ACC112 (cell line): Measurements from ENCODE around the gene WDR18.

Experiments used
- H2AFZ ChIP-seq: fragments of 200-600 bp; sonication (generic); one replicate; pipeline ENCODE4 v1.6.0; 2017; ENCODE audit warnings: antibody characterized with exemption, low read length; ENCODE audit not compliant: unreplicated experiment
- H3K27ac ChIP-seq: fragments of 200-600 bp; sonication (generic); 2 replicates; pipeline ENCODE4 v1.5.1; 2014; ENCODE audit warnings: low read depth, mild to moderate bottlenecking, antibody characterized with exemption, low read length, moderate library complexity
- H3K27me3 ChIP-seq: fragments of 200-600 bp; sonication (generic); 2 replicates; pipeline ENCODE4 v1.6.1; 2014; ENCODE audit warnings: mild to moderate bottlenecking, antibody characterized with exemption, low read length, moderate library complexity, mixed read lengths; ENCODE audit not compliant: insufficient read depth
- H3K36me3 ChIP-seq: fragments of 200-600 bp; sonication (generic); 2 replicates; pipeline ENCODE4 v1.6.1; 2016; ENCODE audit warnings: mild to moderate bottlenecking, antibody characterized with exemption, low read length, moderate library complexity, mixed read lengths; ENCODE audit not compliant: insufficient read depth
- H3K4me1 ChIP-seq: fragments of 200-600 bp; sonication (generic); one replicate; pipeline ENCODE4 v1.6.1; 2016; ENCODE audit warnings: low read length, mixed read lengths; ENCODE audit not compliant: insufficient read depth, unreplicated experiment, control insufficient read depth
- H3K4me3 ChIP-seq: fragments of 200-600 bp; sonication (generic); 2 replicates; pipeline ENCODE4 v1.5.1; 2014; ENCODE audit warnings: mild to moderate bottlenecking, low read depth, low read length
- H3K79me2 ChIP-seq: fragments of 200-600 bp; sonication (generic); one replicate; pipeline ENCODE4 v1.6.0; 2016; ENCODE audit warnings: low read length; ENCODE audit not compliant: control insufficient read depth, unreplicated experiment, insufficient read depth

WDR18 gene

GRCh38 chr19:1002600-1002999, 18.5 kb downstream of the WDR18 start:
- no peak overlapping the region for H3K4me3 ChIP-seq
- H3K79me2 ChIP-seq, result no peaks in the 10 kb centered on the region
- H3K27ac ChIP-seq, result no peak overlapping the region
- peaks cover 2% of the 10 kb centered on the region for H3K4me1 ChIP-seq
- no peaks in the 10 kb centered on the region for H3K36me3 ChIP-seq
- no peak overlapping the region for H2AFZ ChIP-seq
- peaks cover 18% of the 10 kb centered on the region for H3K27me3 ChIP-seq

- Histone ChIP-seq H3K79me2 (no peaks in the 10 kb centered on the region), H3K27ac (no peak overlapping the region), H3K4me3 (no peak overlapping the region), H3K27me3 (peaks cover 18% of the 10 kb centered on the region), H3K4me1 (peaks cover 2% of the 10 kb centered on the region), H2AFZ (no peak overlapping the region), H3K36me3 (no peaks in the 10 kb centered on the region)
Measured at GRCh38 chr19:1003283-1003682, 19.1 kb downstream of the WDR18 start.

- Histone ChIP-seq H3K4me3 (no peak overlapping the region), H3K36me3 (no peaks in the 10 kb centered on the region), H2AFZ (no peak overlapping the region), H3K27ac (no peak overlapping the region), H3K27me3 (peaks cover 13% of the 10 kb centered on the region), H3K79me2 (no peaks in the 10 kb centered on the region), H3K4me1 (peaks cover 2% of the 10 kb centered on the region)
Measured at GRCh38 chr19:1004204-1004802, 20.2 kb downstream of the WDR18 start.

- no peaks in the 10 kb centered on the region for H3K79me2 ChIP-seq
- peaks cover 2% of the 10 kb centered on the region for H3K4me1 ChIP-seq
- H3K27ac ChIP-seq, result no peak overlapping the region
- peaks cover 10% of the 10 kb centered on the region for H3K27me3 ChIP-seq
- H2AFZ ChIP-seq, result no peak overlapping the region
- H3K36me3 ChIP-seq, result no peaks in the 10 kb centered on the region
- H3K4me3 ChIP-seq, result no peak overlapping the region
Measured at GRCh38 chr19:1004803-1005664, 20.9 kb downstream of the WDR18 start.

- Histone ChIP-seq H3K27ac (no peak overlapping the region), H3K36me3 (no peaks in the 10 kb centered on the region), H3K79me2 (no peaks in the 10 kb centered on the region)
Measured at GRCh38 chr19:1006711-1007398, 22.7 kb downstream of the WDR18 start.

GRCh38 chr19:1007399-1008251, 23.5 kb downstream of the WDR18 start:
- Histone ChIP-seq H3K4me1 (no peaks in the 10 kb centered on the region), H3K79me2 (no peaks in the 10 kb centered on the region), H3K36me3 (no peaks in the 10 kb centered on the region), H3K27ac (no peak overlapping the region), H3K27me3 (no peaks in the 10 kb centered on the region), H3K4me3 (no peak overlapping the region), H2AFZ (no peak overlapping the region)

More at GRCh38 chr19:1006711-1007398, 22.7 kb downstream of the WDR18 start:
- Histone ChIP-seq H3K27me3 (no peaks in the 10 kb centered on the region), H3K4me1 (no peaks in the 10 kb centered on the region), H2AFZ (no peak overlapping the region), H3K4me3 (no peak overlapping the region)

GRCh38 chr19:1008268-1009040, 24.3 kb downstream of the WDR18 start:
- H3K79me2 ChIP-seq, result peaks cover 1% of the 10 kb centered on the region
- no peak overlapping the region for H3K4me3 ChIP-seq
- H3K27ac ChIP-seq, result no peak overlapping the region
- no peaks in the 10 kb centered on the region for H3K4me1 ChIP-seq
- H2AFZ ChIP-seq, result no peak overlapping the region
- H3K36me3 ChIP-seq, result no peaks in the 10 kb centered on the region
- H3K27me3 ChIP-seq, result no peaks in the 10 kb centered on the region

GRCh38 chr19:1009041-1009980, 25.2 kb downstream of the WDR18 start:
- H3K27ac ChIP-seq, result no peak overlapping the region
- H3K4me1 ChIP-seq, result no peaks in the 10 kb centered on the region
- H3K4me3 ChIP-seq, result no peak overlapping the region
- H3K36me3 ChIP-seq, result no peaks in the 10 kb centered on the region
- no peak overlapping the region for H2AFZ ChIP-seq
- peaks cover 9% of the 10 kb centered on the region for H3K79me2 ChIP-seq
- no peaks in the 10 kb centered on the region for H3K27me3 ChIP-seq

GRCh38 chr19:1009981-1010538, 25.9 kb downstream of the WDR18 start:
- H3K36me3 ChIP-seq, result no peaks in the 10 kb centered on the region
- no peaks in the 10 kb centered on the region for H3K4me1 ChIP-seq
- no peak overlapping the region for H3K27ac ChIP-seq
- no peak overlapping the region for H3K4me3 ChIP-seq
- H3K27me3 ChIP-seq, result no peaks in the 10 kb centered on the region
- H2AFZ ChIP-seq, result no peak overlapping the region
- H3K79me2 ChIP-seq, result peaks cover 17% of the 10 kb centered on the region
